Panc1 (cell line): Measurements from ENCODE around the gene RIOK1. TPM values are rescaled to one million over a fixed set of nuclear protein-coding genes. Genes with fewer than 3 reads are reported as not detected.

Experiments used
- ATAC-seq: fragments of 200-7000 bp; cut with Tn5 transposase; 2 replicates; pipeline ENCODE4 v1.9.1; 2020; ENCODE audit warnings: mild to moderate bottlenecking, moderate library complexity
- BruUV-seq: library from RNA; stranded (reverse); fragments of 400-500 nt; replicated peaks from 2 replicates; lab custom pipeline; 2021; lab: Mats Ljungman, UMichigan
- CTCF ChIA-PET: fragments of 300-600 bp; sonication (Branson Sonifier 250); formaldehyde crosslinking; loops from one replicate; lab custom pipeline; 2022; ENCODE audit warnings: antibody characterized with exemption; lab: Charles Lee
- POLR2A ChIA-PET: fragments of 300-600 bp; sonication (Branson Sonifier 250); formaldehyde crosslinking; loops from one replicate; lab custom pipeline; 2022; ENCODE audit warnings: antibody characterized with exemption; lab: Charles Lee
- DNase-seq: peaks from one replicate; pipeline ENCODE4 v3.0.0-alpha.2; 2010; ENCODE audit warnings: low read depth, low spot score
- H3K27ac ChIP-seq: 2 replicates; pipeline ENCODE4 v1.5.1; 2011; ENCODE audit warnings: mild to moderate bottlenecking, low read length, inconsistent platforms
- H3K27me3 ChIP-seq: fragments of 200-500 bp; sonication (Bioruptor generic); 2 replicates; pipeline ENCODE4 v1.6.0; 2014; ENCODE audit warnings: low read length, inconsistent platforms; ENCODE audit not compliant: control insufficient read depth, insufficient read depth
- H3K36me3 ChIP-seq: fragments of 200-500 bp; sonication (Bioruptor generic); 2 replicates; pipeline ENCODE4 v1.5.1; 2014; ENCODE audit warnings: inconsistent platforms, mild to moderate bottlenecking, low read length, moderate library complexity; ENCODE audit not compliant: control insufficient read depth, insufficient read depth
- H3K4me1 ChIP-seq: 2 replicates; pipeline ENCODE4 v1.5.1; 2011; ENCODE audit warnings: inconsistent platforms, mild to moderate bottlenecking, low read length, moderate library complexity; ENCODE audit not compliant: control insufficient read depth, insufficient read depth
- H3K4me3 ChIP-seq, 2 experiments: 2 replicates each; pipeline ENCODE4 v1.5.1; 2011 to 2012; ENCODE audit warnings: low read depth in 2 of 2, low read length in 2 of 2, mild to moderate bottlenecking in 2 of 2, inconsistent platforms in 1 of 2, moderate library complexity in 1 of 2
- H3K9me3 ChIP-seq: fragments of 200-500 bp; sonication (Bioruptor generic); 2 replicates; pipeline ENCODE4 v1.5.1; 2014; ENCODE audit warnings: low read depth, mild to moderate bottlenecking, inconsistent platforms, low read length, moderate library complexity; ENCODE audit not compliant: control insufficient read depth, insufficient read depth
- CTCF ChIP-seq: fragments of 450-650 bp; IDR thresholded peaks from 2 replicates; pipeline ENCODE4 v1.5.1; 2017; ENCODE audit warnings: mild to moderate bottlenecking
- POLR2AphosphoS5 ChIP-seq: IDR thresholded peaks from 2 replicates; pipeline ENCODE4 v1.6.1; 2012; ENCODE audit warnings: mild to moderate bottlenecking, low read depth, low read length, moderate library complexity
- REST ChIP-seq, 2 experiments: IDR thresholded peaks; 2 replicates each; pipeline ENCODE4 v1.6.1; 2011 to 2012; ENCODE audit warnings: low read depth in 2 of 2, control low read depth in 1 of 2, low read length in 1 of 2, mild to moderate bottlenecking in 1 of 2, moderate library complexity in 1 of 2; ENCODE audit not compliant: insufficient read depth in 1 of 2
- SIN3A ChIP-seq: IDR thresholded peaks from 2 replicates; pipeline ENCODE4 v1.6.1; 2012; ENCODE audit warnings: low read depth, mild to moderate bottlenecking, low read length, moderate library complexity, borderline replicate concordance; ENCODE audit not compliant: insufficient read depth
- TCF7L2 ChIP-seq: IDR thresholded peaks from 2 replicates; pipeline ENCODE4 v1.6.1; 2011; ENCODE audit warnings: mild to moderate bottlenecking, low read depth, low read length, inconsistent platforms
- in situ Hi-C: cut with HindIII; loops from 2 replicates; pipeline ENCODE4 v1.10.0; 2016; ENCODE audit warnings: low sequenced_read_pairs, low pct_unique_long_range_greater_than_20kb
- intact Hi-C: fragments of 100-400 bp; cut with micrococcal nuclease; formaldehyde crosslinking; loops from one replicate; pipeline ENCODE4 v1.10.0; 2022; ENCODE audit not compliant: unreplicated experiment
- total RNA-seq: library from RNA; stranded (reverse); gene quantifications from one replicate; pipeline ENCODE4 v1.2.1, GENCODE V29; 2021; ENCODE audit not compliant: unreplicated experiment

RIOK1 gene
- total RNA-seq, 1 experiment from 2014 or later, result 30.0 TPM

DNA sequence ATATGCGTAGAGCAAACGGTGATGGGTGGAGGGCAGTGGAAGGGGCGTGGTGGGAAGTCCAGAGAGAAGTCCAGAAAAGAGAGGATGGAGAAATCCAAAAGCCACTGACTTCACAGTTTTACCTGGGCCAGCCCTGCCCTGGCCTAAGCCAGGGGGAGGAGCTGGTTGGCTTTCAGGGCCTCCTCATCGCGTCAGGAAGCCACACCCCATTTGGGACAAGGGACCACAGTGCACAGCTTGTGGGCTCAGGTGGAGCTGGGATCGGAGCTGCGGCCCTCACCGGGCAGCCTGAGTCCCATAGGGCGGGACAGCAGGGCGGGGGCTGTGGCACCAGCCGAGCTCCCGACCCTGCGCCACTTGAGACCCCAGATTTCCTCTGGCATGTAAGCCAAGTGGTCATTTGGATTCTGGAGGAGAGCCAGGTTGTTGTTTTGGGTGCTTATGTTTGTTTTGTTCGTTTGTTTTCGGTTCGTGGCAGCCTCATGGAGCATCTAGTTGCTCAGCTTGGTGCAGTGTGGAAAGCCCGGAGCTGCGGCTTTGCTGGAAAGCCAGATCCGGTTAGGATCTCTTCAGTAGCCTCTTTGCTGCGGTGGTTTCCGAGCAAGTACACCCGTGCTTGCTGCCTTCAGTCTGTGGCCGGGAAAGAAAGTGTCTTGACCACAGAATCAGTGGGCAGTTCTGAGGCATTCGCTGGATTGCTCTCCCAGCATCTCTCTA is 42.2 kb downstream of the RIOK1 start:
- DNase-seq, result no peak
- Histone ChIP-seq H3K36me3 (no peaks in the 10 kb centered on the region), H3K4me3 (peak overlapping the region in 1 of 2 experiments; percentile 30; a peak in 2 of 4 replicates), H3K9me3 (no peaks in the 10 kb centered on the region), H3K27ac (no peak overlapping the region), H3K4me1 (no peaks in the 10 kb centered on the region), H3K27me3 (no peaks in the 10 kb centered on the region)
- intact Hi-C loops (no loop called here), in situ Hi-C loops (no loop called here)
- no TSS peak for BruUV-seq
- POLR2A ChIA-PET, result no interaction called here
- TF ChIP-seq CTCF, result no peak
- TF ChIP-seq SIN3A, result no peak
- no peak for TF ChIP-seq POLR2AphosphoS5
- no peak for TF ChIP-seq TCF7L2
- TF ChIP-seq REST (IDR thresholded peaks at IDR 0.05; ENCODE audit: insufficient read depth in 1 of 2, low read depth in 2 of 2, low read length in 1 of 2), result no peak
- CTCF ChIA-PET, result interaction anchor here (0.5 to 0.7 kb wide), 2 partner anchors 56 to 254 kb away, joined by 4 read pairs; no protein-coding TSS in a partner anchor
- ATAC-seq, result peak; percentile 81

GRCh38 chr6:7432391-7433120 is 42.9 kb downstream of the RIOK1 start:
- H3K27ac ChIP-seq, result no peak overlapping the region
- no TSS peak for BruUV-seq
- peak overlapping the region in 1 of 2 experiments; percentile 30; a peak in 2 of 4 replicates for H3K4me3 ChIP-seq
- POLR2A ChIA-PET, result no interaction called here
- no peaks in the 10 kb centered on the region for H3K36me3 ChIP-seq
- H3K4me1 ChIP-seq, result no peaks in the 10 kb centered on the region
- no peaks in the 10 kb centered on the region for H3K9me3 ChIP-seq
- no peak for TF ChIP-seq REST (IDR thresholded peaks at IDR 0.05; ENCODE audit: insufficient read depth in 1 of 2, low read depth in 2 of 2, low read length in 1 of 2)
- TF ChIP-seq POLR2AphosphoS5, result no peak
- no peak for TF ChIP-seq TCF7L2
- no peak for TF ChIP-seq CTCF
- no peak for TF ChIP-seq SIN3A
- in situ Hi-C loops, result no loop called here
- CTCF ChIA-PET, result no interaction called here
- H3K27me3 ChIP-seq, result no peaks in the 10 kb centered on the region
- DNase-seq (no peak), ATAC-seq (no peak)
- intact Hi-C loops, result no loop called here
